ENCODE data around the gene AKAP9. TPM values are rescaled to one million over a fixed set of nuclear protein-coding genes. Genes with fewer than 3 reads are reported as not detected.
"Not testable (repeated sequence)": the region's sequence is repeated elsewhere in the genome, so short reads cannot be mapped to it uniquely, and the experiment has no call there.

Gene AKAP9
- 10 to 100 TPM; 50.0 to 93.5 (median 66.1) TPM for total RNA-seq
- 10 to 100 TPM; 26.0 to 45.0 TPM for polyA plus RNA-seq
- total RNA-seq, result 324 reads per million, percentile 96 among the genes with 10 or more reads in this experiment

- Mint-ChIP-seq H3K4me1 (peaks cover 28 to 54% (median 44%) of the 10 kb centered on the region in 7 donors), H3K4me3 (peak within 1 kb of the TSS; percentile 85 to 98 (median 92)), H3K27ac (peak within 1 kb of the TSS; percentile 90 to 98 (median 95)), H3K27me3 (peaks cover 0 to 2% (median 0%) of the 10 kb centered on the region in 5 donors), H3K36me3 (peaks cover 0 to 3% (median 0%) of the 10 kb centered on the region in 5 donors), H3K9me3 (peaks cover 0 to 2% (median 0%) of the 10 kb centered on the region in 11 donors)
- ChIA-PET CTCF (interaction anchor here (0.6 to 1.0 kb wide), 5 partner anchors 49 to 80 kb away, joined by 3 to 4 read pairs (median 3); partner anchors contain the start of gene MTERF1), POLR2A (interaction anchor here (0.6 to 2.4 kb wide), 19 partner anchors 9 to 1595 kb away, joined by 3 to 19 read pairs (median 4); partner anchors contain the start of genes ANKIB1, CYP51A1, GATAD1 and KRIT1)
- peak within 1 kb of the TSS; percentile 97 for H3K4me3 ChIP-seq (ENCODE audit: low read length)
- DNase-seq, result peak; percentile 79 to 89 (median 88)
- no peaks in the 10 kb centered on the region for H3K9me3 ChIP-seq (ENCODE audit: control insufficient read depth in 2 of 3, low read length in 3 of 3)
- peaks cover 0 to 9% (median 0%) of the 10 kb centered on the region in 3 experiments for H3K36me3 ChIP-seq (ENCODE audit: control insufficient read depth in 2 of 3, insufficient read depth in 3 of 3, low read length in 3 of 3)
- H3K27ac ChIP-seq (ENCODE audit: low read depth, low read length), result peak within 1 kb of the TSS; percentile 93
- no peaks in the 10 kb centered on the region for H3K27me3 ChIP-seq (ENCODE audit: control insufficient read depth in 2 of 2, insufficient read depth in 2 of 2, low read length in 2 of 2)
- ATAC-seq, result peak; percentile 93
- H3K4me1 ChIP-seq (ENCODE audit: control insufficient read depth in 2 of 2, insufficient read depth in 2 of 2, low read length in 2 of 2), result peaks cover 15 to 16% of the 10 kb centered on the region in 2 donors
- intact Hi-C loops (cut with micrococcal nuclease), result loop anchor here (1.0 to 10.0 kb wide), 16 partner anchors 60 to 1693 kb away; partner anchors contain the start of genes ANKIB1 (in 2 of the 2), CDK6 (in 2 of the 2), CYP51A1 (in 2 of the 2) and GATAD1 (in 2 of the 2)
Measured at GRCh38 chr7:91940572-91941341, at the start of gene AKAP9. Gene AKAP9, plus strand, starts transcription at chr7:91940862. Its CDS starts 238 bp downstream, at chr7:91941100.

GRCh38 chr7:91892099-91892705, 48.5 kb upstream of the AKAP9 start:
- H3K36me3 ChIP-seq (ENCODE audit: control insufficient read depth in 2 of 3, insufficient read depth in 3 of 3, low read length in 3 of 3), result no peaks in the 10 kb centered on the region
- H3K4me3 ChIP-seq (ENCODE audit: low read length), result no peak overlapping the region
- no peaks in the 10 kb centered on the region for H3K4me1 Mint-ChIP-seq
- H3K4me3 Mint-ChIP-seq, result no peak overlapping the region
- ATAC-seq (no peak), DNase-seq (no peak)
- peaks cover 0 to 5% (median under 1%) of the 10 kb centered on the region in 11 donors for H3K9me3 Mint-ChIP-seq
- H3K27me3 ChIP-seq (ENCODE audit: control insufficient read depth in 2 of 2, insufficient read depth in 2 of 2, low read length in 2 of 2), result no peaks in the 10 kb centered on the region
- no peak overlapping the region for H3K27ac Mint-ChIP-seq
- peaks cover 0 to 5% (median 0%) of the 10 kb centered on the region in 5 donors for H3K36me3 Mint-ChIP-seq
- no peaks in the 10 kb centered on the region for H3K9me3 ChIP-seq (ENCODE audit: control insufficient read depth in 2 of 3, low read length in 3 of 3)
- no peak overlapping the region for H3K27ac ChIP-seq (ENCODE audit: low read depth, low read length)
- CTCF ChIA-PET, result interaction anchor here (1.2 kb wide), 1 partner anchor 11 kb away, joined by 3 read pairs; no protein-coding TSS in a partner anchor
- peaks cover 13 to 24% (median 18%) of the 10 kb centered on the region in 5 donors for H3K27me3 Mint-ChIP-seq
- H3K4me1 ChIP-seq (ENCODE audit: control insufficient read depth in 2 of 2, insufficient read depth in 2 of 2, low read length in 2 of 2), result no peaks in the 10 kb centered on the region
- intact Hi-C loops (cut with micrococcal nuclease), result no loop called here
- POLR2A ChIA-PET, result interaction anchor here (1.6 kb wide), 1 partner anchor 12 kb away, joined by 6 read pairs; the partner anchor contains the start of gene MTERF1

GRCh38 chr7:91892821-91893340, 47.8 kb upstream of the AKAP9 start:
- H3K27me3 Mint-ChIP-seq, result peaks cover 13 to 24% (median 18%) of the 10 kb centered on the region in 5 donors
- Histone ChIP-seq H3K27ac (ENCODE audit: low read depth, low read length) (no peak overlapping the region), H3K4me3 (ENCODE audit: low read length) (no peak overlapping the region), H3K9me3 (ENCODE audit: control insufficient read depth in 2 of 3, low read length in 3 of 3) (no peaks in the 10 kb centered on the region), H3K4me1 (ENCODE audit: control insufficient read depth in 2 of 2, insufficient read depth in 2 of 2, low read length in 2 of 2) (no peaks in the 10 kb centered on the region), H3K27me3 (ENCODE audit: control insufficient read depth in 2 of 2, insufficient read depth in 2 of 2, low read length in 2 of 2) (no peaks in the 10 kb centered on the region), H3K36me3 (ENCODE audit: control insufficient read depth in 2 of 3, insufficient read depth in 3 of 3, low read length in 3 of 3) (no peaks in the 10 kb centered on the region)
- POLR2A ChIA-PET, result no interaction called here
- H3K27ac Mint-ChIP-seq, result no peak overlapping the region
- peaks cover 0 to 5% (median 0%) of the 10 kb centered on the region in 5 donors for H3K36me3 Mint-ChIP-seq
- intact Hi-C loops (cut with micrococcal nuclease), result no loop called here
- no peak for DNase-seq
- peaks cover 0 to 5% (median 0%) of the 10 kb centered on the region in 11 donors for H3K9me3 Mint-ChIP-seq
- no peak for ATAC-seq
- CTCF ChIA-PET, result interaction anchor here (1.2 kb wide), 1 partner anchor 10 kb away, joined by 3 read pairs; no protein-coding TSS in a partner anchor
- H3K4me3 Mint-ChIP-seq, result no peak overlapping the region
- no peaks in the 10 kb centered on the region for H3K4me1 Mint-ChIP-seq

- ATAC-seq; H3K4me3 Mint-ChIP-seq; DNase-seq; H3K4me1 Mint-ChIP-seq; H3K36me3 ChIP-seq (ENCODE audit: control insufficient read depth in 2 of 3, insufficient read depth in 3 of 3, low read length in 3 of 3); H3K27ac ChIP-seq (ENCODE audit: low read depth, low read length); H3K4me1 ChIP-seq (ENCODE audit: control insufficient read depth in 2 of 2, insufficient read depth in 2 of 2, low read length in 2 of 2); H3K9me3 Mint-ChIP-seq; H3K27ac Mint-ChIP-seq; H3K36me3 Mint-ChIP-seq; H3K9me3 ChIP-seq (ENCODE audit: control insufficient read depth in 2 of 3, low read length in 3 of 3); intact Hi-C loops (cut with micrococcal nuclease); H3K4me3 ChIP-seq (ENCODE audit: low read length); H3K27me3 ChIP-seq (ENCODE audit: control insufficient read depth in 2 of 2, insufficient read depth in 2 of 2, low read length in 2 of 2); POLR2A ChIA-PET: not testable (repeated sequence)
- CTCF ChIA-PET, result interaction anchor here (1.6 kb wide), 1 partner anchor 8 kb away, joined by 3 read pairs; no protein-coding TSS in a partner anchor
- peaks cover 13 to 25% (median 18%) of the 10 kb centered on the region in 5 donors for H3K27me3 Mint-ChIP-seq
Measured at GRCh38 chr7:91893699-91894098, 47.0 kb upstream of the AKAP9 start.

GRCh38 chr7:91894781-91895480, 45.7 kb upstream of the AKAP9 start:
- ChIA-PET POLR2A (no interaction called here), CTCF (interaction anchor here (1.6 kb wide), 1 partner anchor 9 kb away, joined by 3 read pairs; no protein-coding TSS in a partner anchor)
- intact Hi-C loops (cut with micrococcal nuclease), result no loop called here
- H3K4me3 ChIP-seq (ENCODE audit: low read length), result no peak overlapping the region
- no peaks in the 10 kb centered on the region for H3K27me3 ChIP-seq (ENCODE audit: control insufficient read depth in 2 of 2, insufficient read depth in 2 of 2, low read length in 2 of 2)
- H3K9me3 Mint-ChIP-seq, result peaks cover 0 to 3% (median 0%) of the 10 kb centered on the region in 11 donors
- DNase-seq, result no peak
- H3K36me3 Mint-ChIP-seq, result peaks cover 0 to 4% (median 0%) of the 10 kb centered on the region in 5 donors
- H3K36me3 ChIP-seq (ENCODE audit: control insufficient read depth in 2 of 3, insufficient read depth in 3 of 3, low read length in 3 of 3), result no peaks in the 10 kb centered on the region
- peaks cover 13 to 25% (median 18%) of the 10 kb centered on the region in 5 donors for H3K27me3 Mint-ChIP-seq
- no peak for ATAC-seq
- no peaks in the 10 kb centered on the region for H3K4me1 Mint-ChIP-seq
- no peaks in the 10 kb centered on the region for H3K9me3 ChIP-seq (ENCODE audit: control insufficient read depth in 2 of 3, low read length in 3 of 3)
- no peaks in the 10 kb centered on the region for H3K4me1 ChIP-seq (ENCODE audit: control insufficient read depth in 2 of 2, insufficient read depth in 2 of 2, low read length in 2 of 2)
- H3K27ac Mint-ChIP-seq, result no peak overlapping the region
- no peak overlapping the region for H3K27ac ChIP-seq (ENCODE audit: low read depth, low read length)
- no peak overlapping the region for H3K4me3 Mint-ChIP-seq

Data from naive thymus-derived CD4-positive, alpha-beta T cell (primary cell).